MCF 10A (cell line): ENCODE results near the gene ASAP2. TPM values are rescaled to one million over a fixed set of nuclear protein-coding genes. Genes with fewer than 3 reads are reported as not detected.
A peak's percentile ranks its signal among the peaks of the same experiment; 100 is the strongest.

Source experiments
- BruUV-seq: library from RNA; stranded (reverse); fragments of 400-500 nt; replicated peaks from 2 replicates; lab custom pipeline; 2021; lab: Mats Ljungman, UMichigan
- CTCF ChIA-PET: fragments of 300-600 bp; sonication (Branson Sonifier 250); formaldehyde crosslinking; extraction: SDS; loops from one replicate; lab custom pipeline; 2021; ENCODE audit warnings: antibody characterized with exemption, inconsistent platforms; lab: Yijun Ruan, JAX
- POLR2A ChIA-PET: fragments of 300-600, 350-650 bp; sonication (Branson Sonifier 250); formaldehyde crosslinking; extraction: SDS; loops from one replicate; lab custom pipeline; 2020; ENCODE audit warnings: antibody characterized with exemption, inconsistent platforms; lab: Yijun Ruan, JAX
- DNase-seq: peaks from one replicate; pipeline ENCODE4 v3.0.0-alpha.2; 2018; ENCODE audit not compliant: unreplicated experiment
- H3K27ac Mint-ChIP-seq: one replicate; pipeline ENCODE4 v1.8.0; 2022; ENCODE audit warnings: mild to moderate bottlenecking, low read depth, mixed read lengths; ENCODE audit not compliant: unreplicated experiment
- H3K27me3 Mint-ChIP-seq: one replicate; pipeline ENCODE4 v1.8.0; 2022; ENCODE audit warnings: mixed read lengths; ENCODE audit not compliant: insufficient read depth, unreplicated experiment
- H3K36me3 Mint-ChIP-seq: one replicate; pipeline ENCODE4 v1.8.0; 2022; ENCODE audit warnings: mild to moderate bottlenecking, moderate library complexity, mixed read lengths; ENCODE audit not compliant: insufficient read depth, unreplicated experiment
- H3K4me1 Mint-ChIP-seq: one replicate; pipeline ENCODE4 v1.8.0; 2022; ENCODE audit warnings: mixed read lengths; ENCODE audit not compliant: insufficient read depth, unreplicated experiment
- H3K4me3 Mint-ChIP-seq: one replicate; pipeline ENCODE4 v1.8.0; 2022; ENCODE audit warnings: mild to moderate bottlenecking, moderate library complexity, mixed read lengths; ENCODE audit not compliant: unreplicated experiment
- H3K9me3 Mint-ChIP-seq: one replicate; pipeline ENCODE4 v1.8.0; 2022; ENCODE audit warnings: mixed read lengths; ENCODE audit not compliant: unreplicated experiment
- intact Hi-C: fragments of 100-400 bp; cut with micrococcal nuclease; formaldehyde crosslinking; loops from 2 replicates; pipeline ENCODE4 v1.14.1; 2022
- total RNA-seq: library from RNA; stranded (reverse); gene quantifications from 2 replicates; pipeline ENCODE4 v1.2.3, GENCODE V29; 2022
- TF ChIP-seq, protein P1 (sequence below): fragments of 200-600 bp; IDR thresholded peaks from one replicate; pipeline ENCODE4 v1.8.0; 2022; ENCODE audit warnings: antibody characterized with exemption, mild to moderate bottlenecking; ENCODE audit not compliant: unreplicated experiment

Gene ASAP2
- total RNA-seq, 1 experiment from 2014 or later: 80.8 TPM

- POLR2A ChIA-PET: interaction anchor here (0.7 to 6.0 kb wide), 2 partner anchors 15 to 20 kb away, joined by 3 to 35 read pairs; no protein-coding TSS in a partner anchor
- peaks cover 19% of the 10 kb centered on the region for H3K36me3 Mint-ChIP-seq
- intact Hi-C loops: no loop called here
- no peak overlapping the region for H3K27ac Mint-ChIP-seq
- H3K9me3 Mint-ChIP-seq: no peaks in the 10 kb centered on the region
- CTCF ChIA-PET: interaction anchor here (0.7 to 1.0 kb wide), 2 partner anchors 17 to 1571 kb away, joined by 3 to 4 read pairs; no protein-coding TSS in a partner anchor
- no peaks in the 10 kb centered on the region for H3K27me3 Mint-ChIP-seq
- TF ChIP-seq, protein P1, sequence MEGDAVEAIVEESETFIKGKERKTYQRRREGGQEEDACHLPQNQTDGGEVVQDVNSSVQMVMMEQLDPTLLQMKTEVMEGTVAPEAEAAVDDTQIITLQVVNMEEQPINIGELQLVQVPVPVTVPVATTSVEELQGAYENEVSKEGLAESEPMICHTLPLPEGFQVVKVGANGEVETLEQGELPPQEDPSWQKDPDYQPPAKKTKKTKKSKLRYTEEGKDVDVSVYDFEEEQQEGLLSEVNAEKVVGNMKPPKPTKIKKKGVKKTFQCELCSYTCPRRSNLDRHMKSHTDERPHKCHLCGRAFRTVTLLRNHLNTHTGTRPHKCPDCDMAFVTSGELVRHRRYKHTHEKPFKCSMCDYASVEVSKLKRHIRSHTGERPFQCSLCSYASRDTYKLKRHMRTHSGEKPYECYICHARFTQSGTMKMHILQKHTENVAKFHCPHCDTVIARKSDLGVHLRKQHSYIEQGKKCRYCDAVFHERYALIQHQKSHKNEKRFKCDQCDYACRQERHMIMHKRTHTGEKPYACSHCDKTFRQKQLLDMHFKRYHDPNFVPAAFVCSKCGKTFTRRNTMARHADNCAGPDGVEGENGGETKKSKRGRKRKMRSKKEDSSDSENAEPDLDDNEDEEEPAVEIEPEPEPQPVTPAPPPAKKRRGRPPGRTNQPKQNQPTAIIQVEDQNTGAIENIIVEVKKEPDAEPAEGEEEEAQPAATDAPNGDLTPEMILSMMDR: no peak
- no TSS peak for BruUV-seq
- DNase-seq: no peak
- H3K4me1 Mint-ChIP-seq: peaks cover 25% of the 10 kb centered on the region
- no peak overlapping the region for H3K4me3 Mint-ChIP-seq
These were observed 65.1 kb downstream of the ASAP2 start for GRCh38 chr2:9271691-9272090.

- no peak overlapping the region for H3K4me3 Mint-ChIP-seq
- ChIA-PET POLR2A (interaction anchor here (0.5 to 6.0 kb wide), 5 partner anchors 13 to 38 kb away, joined by 3 to 35 read pairs (median 3); no protein-coding TSS in a partner anchor), CTCF (interaction anchor here (0.7 to 1.2 kb wide), 2 partner anchors 10 to 92 kb away, joined by 3 read pairs; no protein-coding TSS in a partner anchor)
- DNase-seq: no peak
- H3K4me1 Mint-ChIP-seq: peaks cover 25% of the 10 kb centered on the region
- H3K9me3 Mint-ChIP-seq: no peaks in the 10 kb centered on the region
- TF ChIP-seq, protein P1: no peak
- H3K27ac Mint-ChIP-seq: no peak overlapping the region
- BruUV-seq: no TSS peak
- intact Hi-C loops: no loop called here
- H3K27me3 Mint-ChIP-seq: no peaks in the 10 kb centered on the region
- peaks cover 14% of the 10 kb centered on the region for H3K36me3 Mint-ChIP-seq
These were observed 67.0 kb downstream of the ASAP2 start for GRCh38 chr2:9273486-9274130.

GRCh38 chr2:9274701-9275343 lies 68.2 kb downstream of the ASAP2 start:
- TF ChIP-seq, protein P1: no peak
- intact Hi-C loops: no loop called here
- H3K27ac Mint-ChIP-seq: peak overlapping the region; percentile 11
- peaks cover 8% of the 10 kb centered on the region for H3K36me3 Mint-ChIP-seq
- POLR2A ChIA-PET: interaction anchor here (0.7 to 6.0 kb wide), 3 partner anchors 12 to 55 kb away, joined by 3 to 35 read pairs (median 3); no protein-coding TSS in a partner anchor
- CTCF ChIA-PET: interaction anchor here (0.6 to 0.9 kb wide), 3 partner anchors 10 to 126 kb away, joined by 3 to 4 read pairs (median 3); no protein-coding TSS in a partner anchor
- H3K4me3 Mint-ChIP-seq: no peak overlapping the region
- H3K9me3 Mint-ChIP-seq: no peaks in the 10 kb centered on the region
- DNase-seq: no peak
- no peaks in the 10 kb centered on the region for H3K27me3 Mint-ChIP-seq
- peaks cover 25% of the 10 kb centered on the region for H3K4me1 Mint-ChIP-seq
- no TSS peak for BruUV-seq

DNA sequence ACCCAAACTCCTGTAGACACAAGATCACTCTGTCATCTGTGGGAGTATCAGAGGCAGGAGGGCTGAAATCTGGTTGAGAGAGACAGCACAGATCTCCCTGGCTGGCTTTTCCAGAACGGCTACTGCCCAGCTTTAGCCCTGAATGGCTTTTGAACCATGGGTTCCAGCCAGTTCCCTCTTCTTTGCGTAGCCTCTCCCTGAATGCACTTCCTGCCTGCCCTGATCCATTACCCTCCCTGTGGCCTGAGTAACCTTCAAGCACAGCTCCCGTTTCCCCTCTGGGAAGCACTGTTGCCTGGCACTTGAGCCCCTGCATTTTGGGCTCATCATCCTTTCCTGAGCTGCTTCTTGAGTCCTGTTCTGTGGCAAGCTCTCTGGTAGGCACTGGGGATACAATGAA lies 68.8 kb downstream of the ASAP2 start:
- DNase-seq: no peak

More for the DNA sequence above, 68.8 kb downstream of the ASAP2 start:
- Mint-ChIP-seq H3K4me3 (no peak overlapping the region), H3K9me3 (no peaks in the 10 kb centered on the region), H3K27ac (peak overlapping the region; percentile 11), H3K4me1 (peaks cover 25% of the 10 kb centered on the region), H3K27me3 (no peaks in the 10 kb centered on the region), H3K36me3 (peaks cover 8% of the 10 kb centered on the region)
- TF ChIP-seq, protein P1: no peak
- POLR2A ChIA-PET: interaction anchor here (0.7 to 6.0 kb wide), 2 partner anchors 11 to 55 kb away, joined by 3 to 35 read pairs; no protein-coding TSS in a partner anchor
- intact Hi-C loops: no loop called here
- CTCF ChIA-PET: interaction anchor here (0.9 to 1.1 kb wide), 2 partner anchors 10 to 35 kb away, joined by 3 read pairs; no protein-coding TSS in a partner anchor
- no TSS peak for BruUV-seq
